ENCODE data around the gene FAM135A. TPM values are rescaled to one million over a fixed set of nuclear protein-coding genes. Genes with fewer than 3 reads are reported as not detected.

FAM135A gene
- total and polyA plus RNA-seq, 2 of the 13 experiments (the other 11 are each of a cell fraction or from before 2014, with no cell fraction given): 26.9 to 31.5 TPM

GRCh38 chr6:70601014-70601413, 187.7 kb downstream of the FAM135A start:
- no TSS peak for BruUV-seq (replicated peaks)
- no peak for TF ChIP-seq MLLT10 (CRISPR knock-in tag; IDR thresholded peaks at IDR 0.05)
- no peak for TF ChIP-seq HDAC2 (CRISPR knock-in tag; IDR thresholded peaks at IDR 0.05)
- no peak for TF ChIP-seq MXD3 (CRISPR knock-in tag; IDR thresholded peaks at IDR 0.05)
- TF ChIP-seq KLF9 (CRISPR knock-in tag; IDR thresholded peaks at IDR 0.05; ENCODE audit: low read depth): no peak
- TF ChIP-seq SOX6 (IDR thresholded peaks at IDR 0.05): no peak
- no peak for TF ChIP-seq SOX6 (CRISPR knock-in tag; IDR thresholded peaks at IDR 0.05)
- no peak for TF ChIP-seq ARID2 (CRISPR knock-in tag; IDR thresholded peaks at IDR 0.05; ENCODE audit: borderline replicate concordance)
- no peak for TF ChIP-seq ZC3H4 (CRISPR knock-in tag; IDR thresholded peaks at IDR 0.05; ENCODE audit: borderline replicate concordance)
- TF ChIP-seq DNMT3B (CRISPR knock-in tag; conservative IDR thresholded peaks at IDR 0.05): no peak
- no peak for TF ChIP-seq ZBTB8A (CRISPR knock-in tag; IDR thresholded peaks at IDR 0.05; ENCODE audit: borderline replicate concordance, low read depth)
- TF ChIP-seq CBX2 (IDR thresholded peaks at IDR 0.05; ENCODE audit: low read depth, low read length): no peak
- no peak for TF ChIP-seq CBX2 (CRISPR knock-in tag; IDR thresholded peaks at IDR 0.05; ENCODE audit: low read depth)
- no peak for TF ChIP-seq JDP2 (CRISPR knock-in tag; IDR thresholded peaks at IDR 0.05; ENCODE audit: borderline replicate concordance)
- Histone ChIP-seq H3K79me2 (ENCODE audit: insufficient read depth, low read length) (no peaks in the 10 kb centered on the region), H3K4me1 (ENCODE audit: insufficient read depth, low read length) (no peaks in the 10 kb centered on the region), H3K27me3 (ENCODE audit: control insufficient read depth in 1 of 2, insufficient read depth in 2 of 2, low read length in 2 of 2) (no peaks in the 10 kb centered on the region; a peak in 1 of 5 replicates), H2AFZ (ENCODE audit: low read length) (no peak overlapping the region), H3K27ac (ENCODE audit: extremely low read length, insufficient read depth, low read length) (no peak overlapping the region), H3K9ac (ENCODE audit: insufficient read depth, low read depth, low read length) (no peak overlapping the region), H3K9me3 (ENCODE audit: low read length) (no peaks in the 10 kb centered on the region), H3K36me3 (replicated peaks in 1 of 2; ENCODE audit: control insufficient read depth in 1 of 2, insufficient read depth in 2 of 2, low read length in 2 of 2) (no peaks in the 10 kb centered on the region), H3K4me2 (ENCODE audit: low read depth, low read length) (no peak overlapping the region), H4K20me1 (ENCODE audit: insufficient read depth, low read length) (no peaks in the 10 kb centered on the region), H3K4me3 (replicated peaks in 1 of 3; ENCODE audit: insufficient read depth in 1 of 3, low read depth in 2 of 3, low read length in 3 of 3) (no peak overlapping the region)
- FAIRE-seq: no peak
- in situ Hi-C loops (cut with HindIII; ENCODE audit: extremely low pct_ligation_motif_present, low pct_unique_long_range_greater_than_20kb) (no loop called here), intact Hi-C loops (cut with micrococcal nuclease; ENCODE audit: unreplicated experiment) (no loop called here)
- ChIA-PET CTCF (ENCODE audit: low intra/inter-chr PET ratio, low total read pairs) (no interaction called here), POLR2A (no interaction called here)
- 59% methylated on average over 3 of the region's 3 CpGs for WGBS (ENCODE audit: low lambda C conversion rate)
- no peak for ATAC-seq
- DNase-seq (ENCODE audit: low spot score): no peak
